Activated CD8-positive, alpha-beta T cell treated with anti-CD3 and anti-CD28 coated beads for 36 hours (primary cell): ENCODE results near the gene ANOS1. TPM values are rescaled to one million over a fixed set of nuclear protein-coding genes. Genes with fewer than 3 reads are reported as not detected.

Experiments
- ATAC-seq: fragments of 200-7000 bp; cut with Tn5 transposase; one replicate; pipeline ENCODE4 v1.10.0; 2021; ENCODE audit warnings: mild to moderate bottlenecking, moderate library complexity
- CTCF ChIA-PET: fragments of 350-600 bp; sonication (Branson Sonifier 250); formaldehyde crosslinking; loops from one replicate; lab custom pipeline; 2021; ENCODE audit warnings: antibody characterized with exemption; lab: Charles Lee
- POLR2A ChIA-PET: fragments of 350-600 bp; sonication (Branson Sonifier 250); formaldehyde crosslinking; loops from one replicate; lab custom pipeline; 2021; ENCODE audit warnings: antibody characterized with exemption; lab: Charles Lee
- DNase-seq: peaks from one replicate; pipeline ENCODE4 v3.0.0-alpha.2; 2020
- H3K27ac Mint-ChIP-seq: one replicate; pipeline ENCODE4 v1.8.0; 2021; ENCODE audit warnings: mild to moderate bottlenecking, mixed read lengths
- H3K27me3 Mint-ChIP-seq: one replicate; pipeline ENCODE4 v1.8.0; 2021; ENCODE audit warnings: mixed read lengths
- H3K36me3 Mint-ChIP-seq: one replicate; pipeline ENCODE4 v1.8.0; 2021; ENCODE audit warnings: low read depth, mixed read lengths
- H3K4me1 Mint-ChIP-seq: one replicate; pipeline ENCODE4 v1.8.0; 2021; ENCODE audit warnings: low read depth, mixed read lengths
- H3K4me3 Mint-ChIP-seq: one replicate; pipeline ENCODE4 v1.8.0; 2021; ENCODE audit warnings: mild to moderate bottlenecking, moderate library complexity, mixed read lengths
- H3K9me3 Mint-ChIP-seq: one replicate; pipeline ENCODE4 v1.8.0; 2021; ENCODE audit warnings: mixed read lengths
- intact Hi-C: fragments of 100-400 bp; cut with micrococcal nuclease; formaldehyde crosslinking; loops from one replicate; pipeline ENCODE4 v1.10.0; 2022
- total RNA-seq, 2 experiments: library from RNA; stranded (reverse); gene quantifications; one replicate each; pipeline ENCODE4 v1.2.3, GENCODE V29; 2021
- TF ChIP-seq, protein P1 (sequence below): fragments of 200-600 bp; IDR thresholded peaks from one replicate; pipeline ENCODE4 v1.8.0; 2022; ENCODE audit warnings: antibody characterized with exemption, mild to moderate bottlenecking

Gene ANOS1
- total RNA-seq, 2 experiments from 2014 or later: 0.04 TPM; not detected in 1

DNA sequence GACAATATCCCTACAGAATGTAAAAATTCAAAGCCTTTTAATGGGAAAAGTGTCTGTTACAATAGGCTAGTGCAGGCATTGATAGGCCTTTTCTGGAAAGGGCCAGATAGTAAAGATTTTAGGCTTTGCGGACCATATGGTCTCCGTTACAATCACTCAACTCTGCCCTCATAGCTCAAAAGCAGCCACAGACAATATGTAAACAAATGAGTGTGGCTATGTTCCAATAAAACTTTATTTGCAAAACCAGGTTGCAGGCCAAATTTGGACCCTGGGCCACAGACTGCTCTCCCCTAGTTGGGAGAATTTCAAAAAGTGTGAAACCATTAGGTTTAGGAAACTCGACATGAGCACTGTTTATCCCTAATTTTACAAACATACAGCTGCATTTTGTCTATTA, 155.1 kb downstream of the ANOS1 start:
- DNase-seq: no peak
- no peak overlapping the region for H3K4me3 Mint-ChIP-seq
- POLR2A ChIA-PET: no interaction called here
- CTCF ChIA-PET: no interaction called here
- H3K27me3 Mint-ChIP-seq: no peaks in the 10 kb centered on the region
- H3K9me3 Mint-ChIP-seq: no peaks in the 10 kb centered on the region
- H3K27ac Mint-ChIP-seq: no peak overlapping the region
- no peaks in the 10 kb centered on the region for H3K36me3 Mint-ChIP-seq
- no peaks in the 10 kb centered on the region for H3K4me1 Mint-ChIP-seq
- intact Hi-C loops: no loop called here
- TF ChIP-seq, protein P1, sequence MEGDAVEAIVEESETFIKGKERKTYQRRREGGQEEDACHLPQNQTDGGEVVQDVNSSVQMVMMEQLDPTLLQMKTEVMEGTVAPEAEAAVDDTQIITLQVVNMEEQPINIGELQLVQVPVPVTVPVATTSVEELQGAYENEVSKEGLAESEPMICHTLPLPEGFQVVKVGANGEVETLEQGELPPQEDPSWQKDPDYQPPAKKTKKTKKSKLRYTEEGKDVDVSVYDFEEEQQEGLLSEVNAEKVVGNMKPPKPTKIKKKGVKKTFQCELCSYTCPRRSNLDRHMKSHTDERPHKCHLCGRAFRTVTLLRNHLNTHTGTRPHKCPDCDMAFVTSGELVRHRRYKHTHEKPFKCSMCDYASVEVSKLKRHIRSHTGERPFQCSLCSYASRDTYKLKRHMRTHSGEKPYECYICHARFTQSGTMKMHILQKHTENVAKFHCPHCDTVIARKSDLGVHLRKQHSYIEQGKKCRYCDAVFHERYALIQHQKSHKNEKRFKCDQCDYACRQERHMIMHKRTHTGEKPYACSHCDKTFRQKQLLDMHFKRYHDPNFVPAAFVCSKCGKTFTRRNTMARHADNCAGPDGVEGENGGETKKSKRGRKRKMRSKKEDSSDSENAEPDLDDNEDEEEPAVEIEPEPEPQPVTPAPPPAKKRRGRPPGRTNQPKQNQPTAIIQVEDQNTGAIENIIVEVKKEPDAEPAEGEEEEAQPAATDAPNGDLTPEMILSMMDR: no peak
- no peak for ATAC-seq

DNA sequence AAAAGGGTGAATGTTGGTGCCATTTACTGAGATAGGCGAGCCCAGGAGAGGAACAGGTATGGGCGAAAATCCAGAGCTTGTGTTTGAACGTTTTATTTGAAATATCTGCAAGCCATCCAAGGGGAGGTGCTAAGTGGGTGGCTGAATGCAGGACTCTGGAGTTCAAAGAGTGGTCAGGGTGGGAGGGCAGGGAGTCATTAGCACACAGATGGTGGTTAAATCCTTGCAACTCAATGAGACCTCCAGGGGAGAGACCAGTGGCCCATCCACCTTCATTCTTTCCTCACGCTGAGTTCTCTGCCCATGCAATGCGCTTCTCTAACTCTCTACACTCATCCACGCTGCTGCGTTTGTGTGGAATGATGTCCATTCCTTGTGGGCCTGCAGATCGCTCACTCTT, 166.2 kb downstream of the ANOS1 start:
- no peaks in the 10 kb centered on the region for H3K4me1 Mint-ChIP-seq
- no peaks in the 10 kb centered on the region for H3K27me3 Mint-ChIP-seq
- no peaks in the 10 kb centered on the region for H3K36me3 Mint-ChIP-seq
- H3K9me3 Mint-ChIP-seq: no peaks in the 10 kb centered on the region
- ATAC-seq (no peak), DNase-seq (no peak)
- H3K4me3 Mint-ChIP-seq: no peak overlapping the region
- intact Hi-C loops: no loop called here
- ChIA-PET CTCF (no interaction called here), POLR2A (no interaction called here)
- no peak overlapping the region for H3K27ac Mint-ChIP-seq
- TF ChIP-seq, protein P1: no peak

DNA sequence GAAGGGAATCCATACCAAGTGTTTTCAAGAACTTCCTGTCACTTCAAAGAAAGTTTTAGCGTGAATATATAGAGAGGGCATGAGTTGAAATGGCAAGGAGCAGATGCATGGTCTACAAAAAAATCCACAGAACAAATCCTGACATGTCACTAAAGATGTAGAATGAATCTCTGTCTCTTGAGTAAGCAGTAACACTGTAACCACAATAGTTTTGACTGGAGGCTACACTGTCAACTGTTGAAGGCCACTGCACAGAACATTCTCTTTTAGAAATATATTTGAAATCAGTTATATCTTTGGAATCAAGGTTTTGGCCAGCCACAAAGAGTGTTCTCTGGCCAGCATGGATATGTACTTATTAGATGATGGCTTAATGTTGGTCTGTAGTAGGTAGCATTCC, 183.5 kb downstream of the ANOS1 start:
- DNase-seq (no peak), ATAC-seq (no peak)
- Mint-ChIP-seq H3K9me3 (no peaks in the 10 kb centered on the region), H3K36me3 (no peaks in the 10 kb centered on the region), H3K4me3 (no peak overlapping the region), H3K27me3 (no peaks in the 10 kb centered on the region), H3K4me1 (no peaks in the 10 kb centered on the region), H3K27ac (no peak overlapping the region)
- intact Hi-C loops: no loop called here
- ChIA-PET POLR2A (no interaction called here), CTCF (no interaction called here)
- TF ChIP-seq, protein P1: no peak

DNA sequence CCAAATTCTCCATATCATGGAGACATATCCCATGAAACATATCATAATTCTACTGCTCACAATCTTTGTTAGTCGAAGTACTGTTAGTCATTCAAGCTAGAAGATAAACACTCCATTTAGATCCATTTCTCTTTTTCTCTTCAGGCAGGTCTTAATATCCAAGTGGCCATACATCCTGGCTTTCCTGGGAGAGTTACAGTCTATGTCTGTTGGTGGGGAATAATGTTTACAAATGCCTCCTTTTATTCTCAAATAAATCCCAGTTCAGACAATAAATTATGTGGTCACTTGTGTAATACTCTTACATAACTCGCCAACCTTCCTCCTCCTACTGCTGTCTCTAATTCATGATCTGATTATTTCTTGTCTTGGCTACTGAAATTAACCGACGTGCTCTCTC, 185.2 kb downstream of the ANOS1 start:
- intact Hi-C loops: no loop called here
- ChIA-PET POLR2A (no interaction called here), CTCF (no interaction called here)
- ATAC-seq: no peak
- H3K4me3 Mint-ChIP-seq: no peak overlapping the region
- TF ChIP-seq, protein P1: no peak
- H3K36me3 Mint-ChIP-seq: no peaks in the 10 kb centered on the region
- no peaks in the 10 kb centered on the region for H3K9me3 Mint-ChIP-seq
- H3K4me1 Mint-ChIP-seq: no peaks in the 10 kb centered on the region
- H3K27me3 Mint-ChIP-seq: no peaks in the 10 kb centered on the region
- no peak for DNase-seq
- H3K27ac Mint-ChIP-seq: no peak overlapping the region

DNA sequence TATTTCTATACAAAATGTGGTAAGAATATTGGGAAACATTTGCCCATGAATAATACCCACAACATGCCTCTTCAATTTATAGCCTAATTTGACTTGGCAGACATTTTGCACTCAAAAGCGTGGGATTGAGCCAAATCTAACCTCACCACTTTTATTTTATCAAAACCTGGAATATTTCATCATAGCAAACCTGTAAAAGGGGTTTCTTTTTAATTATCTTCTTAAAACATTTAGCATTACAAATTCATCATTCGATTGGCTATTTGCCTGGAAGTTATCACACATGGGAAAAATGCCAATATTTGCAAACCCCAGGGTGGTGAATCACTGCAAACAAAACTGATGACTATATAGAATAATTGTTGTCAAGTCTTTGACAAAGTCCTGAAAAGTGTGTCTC, 211.1 kb downstream of the ANOS1 start:
- H3K27me3 Mint-ChIP-seq: no peaks in the 10 kb centered on the region
- H3K36me3 Mint-ChIP-seq: no peaks in the 10 kb centered on the region
- no peak overlapping the region for H3K4me3 Mint-ChIP-seq
- intact Hi-C loops: no loop called here
- DNase-seq (no peak), ATAC-seq (no peak)
- ChIA-PET POLR2A (no interaction called here), CTCF (no interaction called here)
- TF ChIP-seq, protein P1: no peak
- H3K27ac Mint-ChIP-seq: no peak overlapping the region
- H3K4me1 Mint-ChIP-seq: no peaks in the 10 kb centered on the region
- no peaks in the 10 kb centered on the region for H3K9me3 Mint-ChIP-seq
